Upper lobe of left lung (tissue), 6 donors: Measurements from ENCODE around the gene GINS1. TPM values are rescaled to one million over a fixed set of nuclear protein-coding genes. Genes with fewer than 3 reads are reported as not detected.

Source experiments
- ATAC-seq, 2 donors: fragments of 200-7000 bp; cut with Tn5 transposase; one replicate each; pipeline ENCODE4 v1.9.1; 2022; ENCODE audit warnings: mild to moderate bottlenecking in 2 of 2, moderate library complexity in 2 of 2; ENCODE audit not compliant: low FRiP score in 2 of 2
- DNase-seq, 2 donors: peaks; one replicate each; pipeline ENCODE4 v3.0.0-alpha.2; 2019 to 2020
- H3K27ac ChIP-seq, 4 donors: fragments of 200-600 bp; sonication (generic); one replicate each; pipeline ENCODE4 v1.5.1; 2016 to 2019
- H3K27me3 ChIP-seq, 4 donors: fragments of 200-600 bp; sonication (generic); one replicate each; pipeline ENCODE4 v1.5.1; 2017 to 2019
- H3K36me3 ChIP-seq, 4 donors: fragments of 200-600 bp; sonication (generic); one replicate each; pipeline ENCODE4 v1.5.1; 2016 to 2019
- H3K4me1 ChIP-seq, 4 donors: fragments of 200-600 bp; sonication (generic); one replicate each; pipeline ENCODE4 v1.5.1; 2018 to 2019
- H3K4me3 ChIP-seq, 4 donors: fragments of 200-600 bp; sonication (generic); one replicate each; pipeline ENCODE4 v1.5.1; 2017 to 2019; ENCODE audit warnings: mild to moderate bottlenecking in 2 of 4, moderate library complexity in 1 of 4
- H3K9me3 ChIP-seq, 4 donors: fragments of 200-600 bp; sonication (generic); one replicate each; pipeline ENCODE4 v1.5.1; 2018 to 2019
- EP300 ChIP-seq, 4 donors: sonication (generic); formaldehyde crosslinking; IDR thresholded peaks; one replicate each; pipeline ENCODE4 v1.5.1; 2017; ENCODE audit warnings: antibody characterized with exemption in 4 of 4, control low read depth in 2 of 4
- POLR2A ChIP-seq, 4 donors: fragments of 450-650 bp; IDR thresholded peaks; one replicate each; pipeline ENCODE4 v1.5.1; 2016 to 2017; ENCODE audit warnings: antibody characterized with exemption in 4 of 4, mild to moderate bottlenecking in 2 of 4
- POLR2AphosphoS5 ChIP-seq, 2 donors: sonication (generic); formaldehyde crosslinking; IDR thresholded peaks; one replicate each; pipeline ENCODE4 v1.5.1; 2017; ENCODE audit warnings: antibody characterized with exemption in 2 of 2
- WGBS, 2 donors: methylation state at CpG; one replicate each; pipeline ENCODE4 v1.1.5; 2017 to 2018; 5-methylcytosine and 5-hydroxymethylcytosine counted together
- total RNA-seq, 6 donors: library from RNA; depleted of rRNA in 4 of 6; stranded (reverse); fragments of >200 nt in 4 of 6; gene quantifications; one replicate each; pipeline versions ENCODE4 v1.1.0 to v1.2.1, GENCODE V29; 2016 to 2021
- TF ChIP-seq, protein P1 (sequence below), 6 experiments: fragments of 450-650 bp in 4 of 6; fragments of 200-600 bp in 2 of 6; sonication (generic) in 2 of 6; IDR thresholded peaks; one replicate each; pipeline ENCODE4 v1.5.1; 2016 to 2019; ENCODE audit warnings: antibody characterized with exemption in 6 of 6
- donor health status: DM: no; HTN: no; CAD: no; lungs with moderate emphysema.
- donor health status: DM: no; HTN: yes; CAD: no; lungs with severe emphysema.

Gene GINS1
- total RNA-seq, 6 donors from 2014 or later: under 0.01 to 1.8 (median 0.77) TPM

DNA sequence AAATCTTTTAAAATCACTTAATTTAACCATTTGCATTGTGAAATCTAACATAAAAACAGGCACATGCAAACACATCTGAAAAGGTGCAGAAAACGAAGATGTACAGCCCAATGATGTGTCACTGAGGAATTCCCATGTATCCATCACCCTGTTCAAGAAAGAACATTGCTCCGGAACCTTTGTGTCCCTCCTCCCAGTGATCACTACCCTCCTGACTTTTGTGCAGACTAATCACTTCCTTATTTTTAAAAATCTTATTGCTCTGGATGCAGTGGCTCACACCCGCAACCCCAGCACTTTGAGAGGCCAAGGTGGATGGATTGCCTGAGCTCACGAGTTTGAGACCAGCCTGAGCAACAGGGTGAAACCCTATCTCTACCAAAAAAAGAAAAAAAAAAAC lies 14.6 kb downstream of the GINS1 start:
- no peak for TF ChIP-seq POLR2AphosphoS5 (IDR thresholded peaks at IDR 0.05)
- TF ChIP-seq EP300 (IDR thresholded peaks at IDR 0.05): no peak
- TF ChIP-seq, protein P1, sequence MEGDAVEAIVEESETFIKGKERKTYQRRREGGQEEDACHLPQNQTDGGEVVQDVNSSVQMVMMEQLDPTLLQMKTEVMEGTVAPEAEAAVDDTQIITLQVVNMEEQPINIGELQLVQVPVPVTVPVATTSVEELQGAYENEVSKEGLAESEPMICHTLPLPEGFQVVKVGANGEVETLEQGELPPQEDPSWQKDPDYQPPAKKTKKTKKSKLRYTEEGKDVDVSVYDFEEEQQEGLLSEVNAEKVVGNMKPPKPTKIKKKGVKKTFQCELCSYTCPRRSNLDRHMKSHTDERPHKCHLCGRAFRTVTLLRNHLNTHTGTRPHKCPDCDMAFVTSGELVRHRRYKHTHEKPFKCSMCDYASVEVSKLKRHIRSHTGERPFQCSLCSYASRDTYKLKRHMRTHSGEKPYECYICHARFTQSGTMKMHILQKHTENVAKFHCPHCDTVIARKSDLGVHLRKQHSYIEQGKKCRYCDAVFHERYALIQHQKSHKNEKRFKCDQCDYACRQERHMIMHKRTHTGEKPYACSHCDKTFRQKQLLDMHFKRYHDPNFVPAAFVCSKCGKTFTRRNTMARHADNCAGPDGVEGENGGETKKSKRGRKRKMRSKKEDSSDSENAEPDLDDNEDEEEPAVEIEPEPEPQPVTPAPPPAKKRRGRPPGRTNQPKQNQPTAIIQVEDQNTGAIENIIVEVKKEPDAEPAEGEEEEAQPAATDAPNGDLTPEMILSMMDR (IDR thresholded peaks at IDR 0.05): no peak
- no peak for TF ChIP-seq POLR2A (IDR thresholded peaks at IDR 0.05)
- no peaks in the 10 kb centered on the region for H3K4me1 ChIP-seq

DNA sequence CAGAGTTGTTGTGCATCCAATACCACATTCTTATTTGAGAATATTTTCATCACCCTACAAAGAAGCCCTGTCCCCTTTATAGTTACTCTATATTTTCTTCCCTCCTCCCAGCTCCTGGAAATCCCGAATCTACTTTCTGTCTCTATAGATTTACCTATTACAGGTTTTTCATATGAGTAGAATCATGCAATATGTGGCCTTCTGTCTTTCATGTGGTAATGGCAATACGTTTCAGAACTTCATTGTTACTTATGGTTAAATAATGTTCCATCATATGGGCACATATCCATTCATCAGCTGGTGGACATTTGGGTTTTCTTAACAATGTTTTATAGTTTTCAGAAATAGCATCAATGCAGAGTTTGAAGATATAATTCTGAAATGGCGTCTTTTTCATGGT lies 17.1 kb downstream of the GINS1 start:
- H3K4me3 ChIP-seq: no peak overlapping the region
- H3K9me3 ChIP-seq: no peaks in the 10 kb centered on the region
- ATAC-seq: no peak
- no peak overlapping the region for H3K27ac ChIP-seq
- no peak for DNase-seq
- H3K4me1 ChIP-seq: no peaks in the 10 kb centered on the region
- no peaks in the 10 kb centered on the region for H3K36me3 ChIP-seq
- TF ChIP-seq POLR2AphosphoS5 (IDR thresholded peaks at IDR 0.05): no peak
- TF ChIP-seq POLR2A (IDR thresholded peaks at IDR 0.05): no peak
- TF ChIP-seq EP300 (IDR thresholded peaks at IDR 0.05): no peak
- TF ChIP-seq, protein P1 (IDR thresholded peaks at IDR 0.05): no peak
- H3K27me3 ChIP-seq: no peaks in the 10 kb centered on the region
- 94 to 95% methylated on average over 3 of the region's 3 CpGs for WGBS, 2 donors

More for the DNA sequence above, 14.6 kb downstream of the GINS1 start:
- 79 to 90% methylated on average over 4 of the region's 4 CpGs for WGBS, 2 donors
- Histone ChIP-seq H3K27me3 (no peaks in the 10 kb centered on the region), H3K36me3 (no peaks in the 10 kb centered on the region), H3K27ac (no peak overlapping the region), H3K4me3 (no peak overlapping the region), H3K9me3 (no peaks in the 10 kb centered on the region)
- no peak for DNase-seq
- ATAC-seq: no peak

DNA sequence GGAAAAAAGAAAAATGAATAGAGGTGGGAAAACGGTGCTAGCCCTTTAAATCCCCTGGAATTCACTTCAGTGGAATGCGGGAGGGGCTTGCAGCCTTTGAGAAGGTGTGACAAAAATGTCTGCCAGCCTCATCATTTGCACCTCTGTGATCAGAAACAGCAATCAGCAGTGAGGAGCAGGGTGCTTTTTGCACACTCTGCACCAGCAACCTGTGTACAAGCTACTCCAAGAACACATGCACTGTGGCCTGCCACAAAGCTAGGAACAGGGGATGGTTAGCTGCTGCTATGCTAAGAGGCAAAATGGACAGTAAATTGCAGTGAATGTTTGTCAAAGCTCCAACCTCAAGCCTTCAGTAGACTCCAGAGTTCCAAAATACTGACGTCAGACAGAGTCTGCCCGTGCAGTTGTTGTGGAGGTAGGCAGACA lies 29.7 kb downstream of the GINS1 start:
- Histone ChIP-seq H3K9me3 (no peaks in the 10 kb centered on the region), H3K27ac (no peak overlapping the region), H3K4me3 (no peak overlapping the region), H3K4me1 (no peaks in the 10 kb centered on the region), H3K27me3 (no peaks in the 10 kb centered on the region), H3K36me3 (no peaks in the 10 kb centered on the region)
- no peak for ATAC-seq
- WGBS, 2 donors: 53 to 54% methylated on average over 4 of the region's 4 CpGs
- no peak for DNase-seq
- TF ChIP-seq POLR2A (IDR thresholded peaks at IDR 0.05): no peak
- TF ChIP-seq, protein P1 (IDR thresholded peaks at IDR 0.05): no peak
- no peak for TF ChIP-seq POLR2AphosphoS5 (IDR thresholded peaks at IDR 0.05)
- TF ChIP-seq EP300 (IDR thresholded peaks at IDR 0.05): no peak

DNA sequence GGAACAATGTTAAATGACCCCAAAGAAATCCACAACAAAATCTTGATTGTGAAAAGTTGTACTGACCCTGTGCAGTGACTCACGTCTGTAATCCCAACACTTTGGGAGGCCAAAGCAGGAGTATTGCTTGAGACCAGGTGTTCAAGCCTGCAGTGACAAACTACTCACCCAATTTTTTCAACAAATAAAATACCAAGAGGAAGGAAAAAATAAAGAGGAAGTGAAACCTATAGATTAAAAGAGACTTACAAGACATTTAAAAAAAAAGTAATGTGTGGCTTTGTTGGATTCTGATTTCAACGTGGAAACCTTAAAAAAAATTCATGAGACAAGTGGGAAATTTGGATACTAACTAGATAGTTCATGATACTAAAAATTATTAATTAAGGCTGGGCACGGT lies 31.9 kb downstream of the GINS1 start:
- DNase-seq: no peak
- ATAC-seq: no peak
- Histone ChIP-seq H3K4me1 (no peaks in the 10 kb centered on the region), H3K9me3 (no peaks in the 10 kb centered on the region), H3K27me3 (no peaks in the 10 kb centered on the region), H3K27ac (no peak overlapping the region), H3K36me3 (no peaks in the 10 kb centered on the region), H3K4me3 (no peak overlapping the region)
- 71 to 72% methylated on average over 3 of the region's 3 CpGs for WGBS, 2 donors
- TF ChIP-seq POLR2AphosphoS5 (IDR thresholded peaks at IDR 0.05) (no peak), POLR2A (IDR thresholded peaks at IDR 0.05) (no peak), EP300 (IDR thresholded peaks at IDR 0.05) (no peak)
- TF ChIP-seq, protein P1 (IDR thresholded peaks at IDR 0.05): no peak

DNA sequence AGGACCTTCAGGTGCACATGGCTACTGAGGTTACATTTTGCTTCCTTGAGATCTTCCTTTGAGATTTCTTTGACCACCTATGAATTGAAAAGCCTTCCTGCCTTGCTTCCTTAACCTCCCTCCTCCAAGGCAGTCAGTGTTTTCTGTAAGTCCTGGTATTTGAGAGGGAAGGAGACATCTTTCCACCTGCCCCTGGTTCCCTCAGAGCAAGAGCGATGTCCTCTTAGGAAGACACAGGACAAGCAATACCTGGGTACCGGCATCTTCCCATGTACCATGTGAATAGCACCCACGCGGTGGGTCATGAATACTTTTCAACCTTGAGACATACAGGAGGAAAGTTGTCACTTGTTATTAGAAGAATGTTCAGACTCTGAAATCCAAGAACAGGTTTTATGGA lies 37.1 kb downstream of the GINS1 start:
- no peaks in the 10 kb centered on the region for H3K36me3 ChIP-seq
- ATAC-seq (no peak), DNase-seq (no peak)
- WGBS, 2 donors: 98% methylated on average over 4 of the region's 4 CpGs
- H3K9me3 ChIP-seq: no peaks in the 10 kb centered on the region
- H3K4me1 ChIP-seq: no peaks in the 10 kb centered on the region
- no peak overlapping the region for H3K4me3 ChIP-seq
- TF ChIP-seq, protein P1 (IDR thresholded peaks at IDR 0.05): no peak
- no peak for TF ChIP-seq EP300 (IDR thresholded peaks at IDR 0.05)
- no peak for TF ChIP-seq POLR2A (IDR thresholded peaks at IDR 0.05)
- TF ChIP-seq POLR2AphosphoS5 (IDR thresholded peaks at IDR 0.05): no peak
- H3K27ac ChIP-seq: no peak overlapping the region
- H3K27me3 ChIP-seq: no peaks in the 10 kb centered on the region
